SU-DHL-6 (cell line): ENCODE data around the gene RBMS3.

Experiments
- H2AFZ ChIP-seq: fragments of 200-600 bp; sonication (generic); 2 replicates; pipeline ENCODE4 v1.6.1; 2014; ENCODE audit warnings: low read depth, mild to moderate bottlenecking, moderate library complexity, mixed read lengths, antibody characterized with exemption, low read length; ENCODE audit not compliant: severe bottlenecking
- H3F3A ChIP-seq: fragments of 200-600 bp; shearing (Covaris generic); 2 replicates; pipeline ENCODE4 v1.6.0; 2016; ENCODE audit warnings: antibody characterized with exemption, mild to moderate bottlenecking; ENCODE audit not compliant: insufficient read depth
- H3K27ac ChIP-seq: fragments of 200-600 bp; sonication (generic); 2 replicates; pipeline ENCODE4 v1.5.1; 2016; ENCODE audit warnings: low read depth, mild to moderate bottlenecking, low read length, moderate library complexity, mixed read lengths
- H3K27me3 ChIP-seq: fragments of 200-600 bp; sonication (generic), shearing (Covaris generic); 2 replicates; pipeline ENCODE4 v1.6.0; 2014; ENCODE audit warnings: mild to moderate bottlenecking, low read length
- H3K36me3 ChIP-seq: fragments of 200-600 bp; sonication (generic); 2 replicates; pipeline ENCODE4 v1.6.1; 2014; ENCODE audit warnings: mild to moderate bottlenecking, low read length, mixed read lengths
- H3K4me2 ChIP-seq: fragments of 300-600, 200-600 bp; shearing (Covaris generic), sonication (generic); 2 replicates; pipeline ENCODE4 v1.6.0; 2014; ENCODE audit warnings: low read length, low read depth, mild to moderate bottlenecking; ENCODE audit not compliant: poor library complexity, severe bottlenecking
- H3K4me3 ChIP-seq: fragments of 200-600 bp; sonication (generic); 2 replicates; pipeline ENCODE4 v1.5.1; 2014; ENCODE audit warnings: antibody characterized with exemption, low read length, mild to moderate bottlenecking, mixed read lengths; ENCODE audit not compliant: insufficient read depth, poor library complexity, severe bottlenecking
- H3K79me2 ChIP-seq: fragments of 200-600 bp; sonication (generic); 2 replicates; pipeline ENCODE4 v1.6.1; 2014; ENCODE audit warnings: mild to moderate bottlenecking, low read length, moderate library complexity; ENCODE audit not compliant: insufficient read depth
- H3K9ac ChIP-seq: fragments of 200-600 bp; sonication (generic); 2 replicates; pipeline ENCODE4 v1.7.0; 2014; ENCODE audit warnings: mild to moderate bottlenecking, low read length
- H3K9me2 ChIP-seq: fragments of 200-600 bp; sonication (generic); replicated peaks from 2 replicates; pipeline ENCODE4 v1.6.1; 2014; ENCODE audit warnings: low read length; ENCODE audit not compliant: insufficient read depth
- H3K9me3 ChIP-seq: fragments of 200-600 bp; sonication (generic); 2 replicates; pipeline ENCODE4 v1.6.1; 2014; ENCODE audit warnings: low read length, mixed read lengths; ENCODE audit not compliant: insufficient read depth
- H4K20me1 ChIP-seq: fragments of 200-600 bp; sonication (generic); 2 replicates; pipeline ENCODE4 v1.6.1; 2014; ENCODE audit warnings: low read depth, mild to moderate bottlenecking, antibody characterized with exemption, low read length, moderate library complexity, mixed read lengths
- EZH2phosphoT487 ChIP-seq: fragments of 200-600 bp; sonication (generic), shearing (Covaris generic); conservative IDR thresholded peaks from 2 replicates; pipeline ENCODE4 v1.6.1; 2018; ENCODE audit warnings: mild to moderate bottlenecking, antibody characterized with exemption, low read length, moderate library complexity, mixed read lengths
- TF ChIP-seq, protein P1 (sequence below): fragments of 200-600 bp; sonication (generic); IDR thresholded peaks from one replicate; pipeline ENCODE4 v1.5.1; 2017; ENCODE audit warnings: antibody characterized with exemption, mild to moderate bottlenecking, low read length, moderate library complexity; ENCODE audit not compliant: insufficient read depth, poor library complexity, severe bottlenecking

Gene RBMS3

GRCh38 chr3:29745232-29745870, 464.5 kb downstream of the RBMS3 start:
- no peaks in the 10 kb centered on the region for H3K9me3 ChIP-seq
- H3K79me2 ChIP-seq: no peaks in the 10 kb centered on the region
- no peak overlapping the region for H2AFZ ChIP-seq
- H3K27me3 ChIP-seq: no peaks in the 10 kb centered on the region
- H3K36me3 ChIP-seq: no peaks in the 10 kb centered on the region
- H4K20me1 ChIP-seq: no peaks in the 10 kb centered on the region
- no peak overlapping the region for H3K9ac ChIP-seq
- H3K4me3 ChIP-seq: no peak overlapping the region
- TF ChIP-seq, protein P1, sequence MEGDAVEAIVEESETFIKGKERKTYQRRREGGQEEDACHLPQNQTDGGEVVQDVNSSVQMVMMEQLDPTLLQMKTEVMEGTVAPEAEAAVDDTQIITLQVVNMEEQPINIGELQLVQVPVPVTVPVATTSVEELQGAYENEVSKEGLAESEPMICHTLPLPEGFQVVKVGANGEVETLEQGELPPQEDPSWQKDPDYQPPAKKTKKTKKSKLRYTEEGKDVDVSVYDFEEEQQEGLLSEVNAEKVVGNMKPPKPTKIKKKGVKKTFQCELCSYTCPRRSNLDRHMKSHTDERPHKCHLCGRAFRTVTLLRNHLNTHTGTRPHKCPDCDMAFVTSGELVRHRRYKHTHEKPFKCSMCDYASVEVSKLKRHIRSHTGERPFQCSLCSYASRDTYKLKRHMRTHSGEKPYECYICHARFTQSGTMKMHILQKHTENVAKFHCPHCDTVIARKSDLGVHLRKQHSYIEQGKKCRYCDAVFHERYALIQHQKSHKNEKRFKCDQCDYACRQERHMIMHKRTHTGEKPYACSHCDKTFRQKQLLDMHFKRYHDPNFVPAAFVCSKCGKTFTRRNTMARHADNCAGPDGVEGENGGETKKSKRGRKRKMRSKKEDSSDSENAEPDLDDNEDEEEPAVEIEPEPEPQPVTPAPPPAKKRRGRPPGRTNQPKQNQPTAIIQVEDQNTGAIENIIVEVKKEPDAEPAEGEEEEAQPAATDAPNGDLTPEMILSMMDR: no peak
- no peak for TF ChIP-seq EZH2phosphoT487
- H3K9me2 ChIP-seq: no peaks in the 10 kb centered on the region
- H3K27ac ChIP-seq: no peak overlapping the region
- H3F3A ChIP-seq: no peaks in the 10 kb centered on the region
- H3K4me2 ChIP-seq: no peak overlapping the region

DNA sequence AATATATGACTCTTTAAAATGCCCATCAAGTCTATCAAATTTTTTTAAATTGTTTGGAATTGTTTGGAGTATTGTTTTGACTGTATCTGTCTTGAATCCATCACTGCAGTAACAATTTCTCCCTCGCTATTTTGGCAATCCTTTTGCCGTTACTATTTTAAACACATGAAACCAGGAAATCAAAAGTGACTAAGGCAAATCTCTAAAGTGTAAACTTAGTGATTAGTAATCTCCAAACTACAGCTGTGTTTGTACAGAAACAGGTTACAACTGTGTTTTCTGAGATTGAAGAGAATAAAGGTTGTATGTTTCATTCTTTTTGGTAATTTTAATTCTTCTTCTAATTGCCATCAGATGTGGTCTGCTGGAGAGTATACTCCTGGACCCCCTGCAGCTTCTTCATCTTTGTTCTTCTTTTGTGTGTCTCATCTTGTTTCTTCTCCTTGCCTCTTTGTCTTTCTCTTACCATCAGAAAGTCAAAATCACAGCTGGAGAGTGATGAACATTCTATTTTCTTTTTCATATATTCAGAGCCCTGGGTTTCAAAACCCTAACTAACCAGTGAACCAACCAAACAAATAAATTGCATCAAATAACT, 465.4 kb downstream of the RBMS3 start:
- TF ChIP-seq, protein P1: no peak
- TF ChIP-seq EZH2phosphoT487: no peak
- H3K27me3 ChIP-seq: no peaks in the 10 kb centered on the region

DNA sequence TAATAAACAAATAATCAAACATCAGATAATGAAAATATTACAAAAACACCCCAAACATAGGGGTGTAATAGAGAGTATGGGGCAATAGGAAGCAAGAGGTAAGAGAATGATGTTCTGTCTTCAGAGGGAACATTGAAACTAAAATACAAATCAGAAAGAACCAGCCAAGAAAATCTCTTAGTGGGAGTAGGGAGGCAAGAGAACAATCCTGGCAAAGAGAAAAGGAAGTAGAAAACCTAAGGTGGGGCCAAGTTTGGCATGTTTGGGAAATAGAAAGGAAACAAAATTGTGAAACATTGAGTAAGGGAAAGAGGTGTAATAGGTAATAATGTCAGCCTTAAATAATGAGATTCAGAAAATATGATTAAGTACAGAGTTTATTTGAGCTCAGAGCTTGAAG, 467.1 kb downstream of the RBMS3 start:
- Histone ChIP-seq H3K79me2 (no peaks in the 10 kb centered on the region), H3K27ac (no peak overlapping the region), H3F3A (no peaks in the 10 kb centered on the region), H3K9me2 (no peaks in the 10 kb centered on the region), H2AFZ (no peak overlapping the region), H3K4me2 (no peak overlapping the region), H4K20me1 (no peaks in the 10 kb centered on the region), H3K36me3 (no peaks in the 10 kb centered on the region; the same call in 1 of the 2 replicates), H3K27me3 (no peaks in the 10 kb centered on the region), H3K9me3 (no peaks in the 10 kb centered on the region), H3K9ac (no peak overlapping the region), H3K4me3 (no peak overlapping the region)
- TF ChIP-seq, protein P1: no peak
- no peak for TF ChIP-seq EZH2phosphoT487

More for the DNA sequence above, 465.4 kb downstream of the RBMS3 start:
- H4K20me1 ChIP-seq: no peaks in the 10 kb centered on the region
- no peaks in the 10 kb centered on the region for H3K9me2 ChIP-seq
- H3K79me2 ChIP-seq: no peaks in the 10 kb centered on the region
- H2AFZ ChIP-seq: no peak overlapping the region
- no peaks in the 10 kb centered on the region for H3K9me3 ChIP-seq
- no peaks in the 10 kb centered on the region; the same call in 1 of the 2 replicates for H3K36me3 ChIP-seq
- H3K9ac ChIP-seq: no peak overlapping the region
- H3K27ac ChIP-seq: no peak overlapping the region
- H3K4me3 ChIP-seq: no peak overlapping the region
- H3F3A ChIP-seq: no peaks in the 10 kb centered on the region
- H3K4me2 ChIP-seq: no peak overlapping the region
